Central memory CD8-positive, alpha-beta T cell (primary cell): ENCODE data around the gene RCN1.

Experiments
- ATAC-seq: fragments of 150-1000 bp; cut with Tn5 transposase; replicated peaks from 2 replicates; pipeline ENCODE4 v1.10.0; 2022; ENCODE audit warnings: mild to moderate bottlenecking, moderate FRiP score, moderate number of reproducible peaks; ENCODE audit not compliant: poor library complexity, severe bottlenecking; ENCODE audit errors: extremely low read depth
- DNase-seq, 2 donors: peaks; one replicate each; pipeline ENCODE4 v3.0.0; 2021; ENCODE audit warnings: low spot score in 2 of 2
- H3K27ac Mint-ChIP-seq: one replicate; pipeline ENCODE4 v1.8.0; 2022; ENCODE audit warnings: low read depth, mild to moderate bottlenecking, moderate library complexity, mixed read lengths
- H3K27me3 Mint-ChIP-seq: one replicate; pipeline ENCODE4 v1.8.0; 2022; ENCODE audit warnings: mixed read lengths
- H3K36me3 Mint-ChIP-seq: one replicate; pipeline ENCODE4 v1.8.0; 2022; ENCODE audit warnings: mild to moderate bottlenecking, moderate library complexity, mixed read lengths; ENCODE audit not compliant: insufficient read depth
- H3K4me1 Mint-ChIP-seq: one replicate; pipeline ENCODE4 v1.8.0; 2022; ENCODE audit warnings: mixed read lengths
- H3K4me3 Mint-ChIP-seq: one replicate; pipeline ENCODE4 v1.8.0; 2022; ENCODE audit warnings: mild to moderate bottlenecking, moderate library complexity, mixed read lengths
- H3K9me3 Mint-ChIP-seq: one replicate; pipeline ENCODE4 v1.8.0; 2022; ENCODE audit warnings: mixed read lengths

Gene RCN1

GRCh38 chr11:32151027-32151426, 60.2 kb downstream of the RCN1 start:
- Mint-ChIP-seq H3K36me3 (no peaks in the 10 kb centered on the region), H3K27me3 (no peaks in the 10 kb centered on the region)

GRCh38 chr11:32152216-32152615, 61.3 kb downstream of the RCN1 start:
- no peak overlapping the region for H3K4me3 Mint-ChIP-seq
- H3K36me3 Mint-ChIP-seq: no peaks in the 10 kb centered on the region
- H3K27me3 Mint-ChIP-seq: no peaks in the 10 kb centered on the region
- DNase-seq (no peak), ATAC-seq (no peak)
- peaks cover 14% of the 10 kb centered on the region for H3K4me1 Mint-ChIP-seq
- no peaks in the 10 kb centered on the region for H3K9me3 Mint-ChIP-seq
- H3K27ac Mint-ChIP-seq: no peak overlapping the region

More at GRCh38 chr11:32151027-32151426, 60.2 kb downstream of the RCN1 start:
- Mint-ChIP-seq H3K4me3 (no peak overlapping the region), H3K4me1 (peaks cover 14% of the 10 kb centered on the region), H3K9me3 (no peaks in the 10 kb centered on the region), H3K27ac (no peak overlapping the region)
- ATAC-seq (no peak), DNase-seq (no peak)

- no peaks in the 10 kb centered on the region for H3K36me3 Mint-ChIP-seq
- peaks cover 14% of the 10 kb centered on the region for H3K4me1 Mint-ChIP-seq
- DNase-seq (no peak), ATAC-seq (no peak)
- H3K9me3 Mint-ChIP-seq: no peaks in the 10 kb centered on the region
- H3K27me3 Mint-ChIP-seq: no peaks in the 10 kb centered on the region
- H3K4me3 Mint-ChIP-seq: no peak overlapping the region
- peak overlapping the region; percentile 3 for H3K27ac Mint-ChIP-seq
These were observed 61.9 kb downstream of the RCN1 start for GRCh38 chr11:32152821-32153220.

GRCh38 chr11:32153747-32154146, 62.9 kb downstream of the RCN1 start:
- ATAC-seq (no peak), DNase-seq (no peak)
- Mint-ChIP-seq H3K4me1 (peaks cover 14% of the 10 kb centered on the region), H3K9me3 (no peaks in the 10 kb centered on the region), H3K4me3 (no peak overlapping the region), H3K27ac (no peak overlapping the region), H3K27me3 (peaks cover 3% of the 10 kb centered on the region), H3K36me3 (no peaks in the 10 kb centered on the region)

- H3K9me3 Mint-ChIP-seq: no peaks in the 10 kb centered on the region
- no peak overlapping the region for H3K27ac Mint-ChIP-seq
These were observed 63.4 kb downstream of the RCN1 start for GRCh38 chr11:32154275-32154674.

More at GRCh38 chr11:32154275-32154674, 63.4 kb downstream of the RCN1 start:
- peaks cover 9% of the 10 kb centered on the region for H3K27me3 Mint-ChIP-seq
- ATAC-seq (no peak), DNase-seq (no peak)
- no peaks in the 10 kb centered on the region for H3K36me3 Mint-ChIP-seq
- peaks cover 14% of the 10 kb centered on the region for H3K4me1 Mint-ChIP-seq
- no peak overlapping the region for H3K4me3 Mint-ChIP-seq
